Aorta (tissue), 5 donors: ENCODE measurements around the gene ADH1C. TPM values are rescaled to one million over a fixed set of nuclear protein-coding genes. Genes with fewer than 3 reads are reported as not detected.
"Not testable (repeated sequence)": the region's sequence is repeated elsewhere in the genome, so short reads cannot be mapped to it uniquely, and the experiment has no call there.

Source experiments
- ATAC-seq: fragments of 200-7000 bp; cut with Tn5 transposase; one replicate; pipeline ENCODE4 v1.9.1; 2022; ENCODE audit warnings: moderate library complexity; ENCODE audit not compliant: low FRiP score
- DNase-seq, 2 donors: peaks; one replicate each; pipeline ENCODE4 v3.0.0-alpha.2; 2020
- H3K27ac ChIP-seq, 2 donors: one replicate each; pipeline ENCODE4 v1.5.1; 2013; ENCODE audit warnings: low read length in 2 of 2, mild to moderate bottlenecking in 2 of 2, moderate library complexity in 2 of 2, control low read depth in 1 of 2, inconsistent platforms in 1 of 2, low read depth in 1 of 2
- H3K27me3 ChIP-seq, 2 donors: one replicate each; pipeline ENCODE4 v1.6.1; 2013; ENCODE audit warnings: control low read depth in 1 of 2, low read length in 1 of 2, mild to moderate bottlenecking in 1 of 2, moderate library complexity in 1 of 2; ENCODE audit not compliant: insufficient read depth in 2 of 2, control insufficient read depth in 1 of 2
- H3K36me3 ChIP-seq, 2 donors: one replicate each; pipeline ENCODE4 v1.6.1; 2013; ENCODE audit warnings: control low read depth in 1 of 2, low read length in 1 of 2, mild to moderate bottlenecking in 1 of 2; ENCODE audit not compliant: insufficient read depth in 2 of 2, control insufficient read depth in 1 of 2
- H3K4me1 ChIP-seq, 2 donors: one replicate each; pipeline ENCODE4 v1.6.1; 2013; ENCODE audit warnings: low read length in 2 of 2, control low read depth in 1 of 2, mild to moderate bottlenecking in 1 of 2, moderate library complexity in 1 of 2; ENCODE audit not compliant: insufficient read depth in 2 of 2, control insufficient read depth in 1 of 2
- H3K4me3 ChIP-seq, 2 donors: one replicate each; pipeline ENCODE4 v1.5.1; 2013; ENCODE audit warnings: low read length in 2 of 2, control low read depth in 1 of 2, mild to moderate bottlenecking in 1 of 2
- H3K9me3 ChIP-seq: one replicate; pipeline ENCODE4 v1.6.1; 2013; ENCODE audit warnings: mild to moderate bottlenecking, low read length; ENCODE audit not compliant: control insufficient read depth
- WGBS, 2 donors: extraction: QIAGEN DNeasy Blood & Tissue Kit; methylation state at CpG; one replicate each; pipeline ENCODE4 v1.1.7; 2013; 5-methylcytosine and 5-hydroxymethylcytosine counted together
- intact Hi-C, 2 donors: fragments of 100-400 bp; cut with DNase I; formaldehyde crosslinking; loops; one replicate each; pipeline versions ENCODE4 v1.14.2 to v1.15.0; 2022
- polyA plus RNA-seq, 2 donors: library from polyadenylated mRNA; stranded (reverse); fragments of 200-250 nt; gene quantifications; one replicate each; pipeline ENCODE4 v1.2.3, GENCODE V29; 2013
- total RNA-seq, 2 donors: library from RNA; stranded (reverse); fragmentation: NEBNext Ultra II Directional; extraction: Animal tissue kit (Norgen Biotek cat#: 25700); gene quantifications; one replicate each; pipeline ENCODE4 v1.2.1, GENCODE V29; 2021
- donor health status: healthy with polysubstance abuse.
- donor health status: Bipolar disorder and iron deficiency.
- donor health status: DM: no; HTN: no; CAD: no.
- donor health status: DM: no; HTN: no; CAD: no.
- donor health status: DM: yes; HTN: yes; CAD: no.

The ADH1C gene
- total and polyA plus RNA-seq, 4 donors, result 2.8 to 21.2 (median 7.6) TPM

GRCh38 chr4:99362768-99363167, 10.2 kb upstream of the ADH1C start:
- ATAC-seq (peak; percentile 36), DNase-seq (no peak)
- H3K36me3 ChIP-seq, result no peaks in the 10 kb centered on the region
- intact Hi-C loops, result no loop called here
- H3K27me3 ChIP-seq, result no peaks in the 10 kb centered on the region
- H3K9me3 ChIP-seq, result no peaks in the 10 kb centered on the region
- peaks cover 0 to 1% of the 10 kb centered on the region in 2 donors for H3K4me1 ChIP-seq
- peak overlapping the region in 1 of 2 donors; percentile 76 for H3K27ac ChIP-seq
- no peak overlapping the region for H3K4me3 ChIP-seq

- Histone ChIP-seq H3K27me3 (no peaks in the 10 kb centered on the region), H3K27ac (peak overlapping the region in 1 of 2 donors; percentile 75), H3K9me3 (no peaks in the 10 kb centered on the region), H3K4me3 (no peak overlapping the region), H3K36me3 (no peaks in the 10 kb centered on the region), H3K4me1 (peaks cover 0 to 1% of the 10 kb centered on the region in 2 donors)
- intact Hi-C loops, result no loop called here
- DNase-seq, result no peak
- no peak for ATAC-seq
These were observed 9.3 kb upstream of the ADH1C start for GRCh38 chr4:99361899-99362275.

DNA sequence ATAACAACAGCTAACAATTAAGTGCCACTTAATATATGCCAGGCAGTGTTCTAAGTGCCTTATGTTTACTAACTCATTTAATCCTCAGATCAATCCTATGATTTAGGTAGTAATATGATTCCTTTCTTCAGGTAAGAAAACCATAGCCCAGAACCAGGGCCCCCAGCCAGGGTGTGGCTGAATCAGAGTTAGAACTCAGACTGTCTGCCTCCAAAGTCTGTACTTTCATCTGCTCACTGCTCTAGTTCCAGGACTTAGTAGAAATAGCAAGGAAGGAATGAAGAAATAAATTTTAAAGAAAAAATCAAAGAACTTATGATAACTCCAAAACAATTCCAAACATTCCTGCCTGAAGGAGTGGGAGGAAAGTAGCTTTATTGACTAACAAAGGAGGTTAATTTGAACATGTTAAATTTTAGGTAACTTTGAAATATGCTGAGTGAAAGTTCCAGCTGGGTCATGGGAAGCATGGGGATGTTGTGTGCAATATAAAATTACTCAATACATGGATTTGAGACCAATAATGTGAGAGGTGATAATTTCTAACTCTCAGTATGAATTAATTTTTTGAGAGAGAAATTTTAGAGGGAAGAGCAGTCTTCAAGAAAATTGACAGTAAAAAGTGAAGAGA, 8.8 kb upstream of the ADH1C start:
- DNase-seq, result no peak
- Histone ChIP-seq H3K4me3 (no peak overlapping the region), H3K27ac (peak overlapping the region; percentile 45 to 57), H3K36me3 (no peaks in the 10 kb centered on the region), H3K4me1 (peaks cover 0 to 1% of the 10 kb centered on the region in 2 donors), H3K27me3 (no peaks in the 10 kb centered on the region), H3K9me3 (no peaks in the 10 kb centered on the region)
- ATAC-seq, result no peak
- intact Hi-C loops, result no loop called here

DNA sequence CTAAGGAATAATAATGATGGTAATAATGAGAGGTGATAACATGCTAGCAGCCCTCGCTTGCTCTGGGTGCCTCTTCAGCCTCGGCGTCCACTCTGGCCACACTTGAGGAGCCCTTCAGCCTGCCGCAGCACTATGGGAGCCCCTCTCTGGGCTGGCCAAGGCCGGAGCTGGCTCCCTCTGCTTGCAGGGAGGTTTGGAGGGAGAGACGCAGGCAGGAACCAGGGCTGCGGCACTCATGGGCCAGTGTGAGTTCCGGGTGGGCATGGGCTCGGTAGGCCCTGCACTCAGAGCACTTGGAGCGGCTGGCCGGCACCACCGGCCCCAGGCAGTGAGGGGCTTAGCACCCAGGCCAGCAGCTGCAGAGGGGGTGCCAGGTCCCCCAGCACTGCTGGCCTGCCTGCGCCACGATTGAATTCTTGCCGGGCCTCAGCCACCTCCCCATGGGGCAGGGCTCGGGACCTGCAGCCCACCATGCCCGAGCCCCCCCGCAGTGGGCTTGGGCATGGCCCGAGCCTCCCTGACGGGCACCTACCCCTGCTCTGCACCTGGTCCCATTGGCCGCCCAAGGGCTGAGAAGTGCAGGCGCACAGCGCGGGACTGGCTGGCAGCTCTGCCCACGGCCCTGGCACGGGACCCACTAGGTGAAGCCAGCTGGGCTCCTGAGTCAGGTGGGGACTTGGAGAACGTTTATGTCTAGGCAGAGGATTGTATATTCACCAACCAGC, 7.1 kb upstream of the ADH1C start:
- WGBS, 2 donors, result 92 to 95% methylated on average over 25 to 27 of the region's 27 CpGs
- H3K27ac ChIP-seq, result no peak overlapping the region
- DNase-seq (no peak), ATAC-seq (peak; percentile 66)
- H3K4me1 ChIP-seq, result peaks cover 0 to 1% of the 10 kb centered on the region in 2 donors
- intact Hi-C loops, result no loop called here
- H3K4me3 ChIP-seq, result no peak overlapping the region
- no peaks in the 10 kb centered on the region for H3K9me3 ChIP-seq
- H3K27me3 ChIP-seq, result no peaks in the 10 kb centered on the region
- H3K36me3 ChIP-seq, result no peaks in the 10 kb centered on the region

DNA sequence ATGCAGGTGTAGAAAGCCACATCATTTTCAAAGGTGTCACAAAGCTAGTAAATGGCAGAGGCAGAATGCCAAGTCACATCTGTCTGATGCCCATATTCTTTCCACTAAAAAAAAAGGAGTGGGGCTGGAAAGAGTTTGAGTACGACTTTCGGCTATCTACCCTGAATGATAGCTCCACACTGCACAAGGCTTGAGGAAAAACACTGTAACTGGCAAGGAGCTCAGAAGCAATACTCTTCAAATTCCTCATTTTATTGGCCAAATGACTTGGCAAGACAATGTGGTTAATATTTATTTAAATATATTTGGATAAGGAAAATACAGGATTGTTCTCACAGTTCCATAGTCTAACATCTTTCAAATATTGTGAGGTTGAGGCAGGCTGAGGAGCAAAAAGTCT, 5.4 kb upstream of the ADH1C start:
- no peaks in the 10 kb centered on the region for H3K9me3 ChIP-seq
- H3K4me1 ChIP-seq, result no peaks in the 10 kb centered on the region
- peak overlapping the region in 1 of 2 donors; percentile 82 for H3K27ac ChIP-seq
- no peaks in the 10 kb centered on the region for H3K27me3 ChIP-seq
- no peak for ATAC-seq
- no peak overlapping the region for H3K4me3 ChIP-seq
- 22 to 34% methylated on average over 2 of the region's 2 CpGs for WGBS, 2 donors
- intact Hi-C loops, result no loop called here
- no peak for DNase-seq
- no peaks in the 10 kb centered on the region for H3K36me3 ChIP-seq

DNA sequence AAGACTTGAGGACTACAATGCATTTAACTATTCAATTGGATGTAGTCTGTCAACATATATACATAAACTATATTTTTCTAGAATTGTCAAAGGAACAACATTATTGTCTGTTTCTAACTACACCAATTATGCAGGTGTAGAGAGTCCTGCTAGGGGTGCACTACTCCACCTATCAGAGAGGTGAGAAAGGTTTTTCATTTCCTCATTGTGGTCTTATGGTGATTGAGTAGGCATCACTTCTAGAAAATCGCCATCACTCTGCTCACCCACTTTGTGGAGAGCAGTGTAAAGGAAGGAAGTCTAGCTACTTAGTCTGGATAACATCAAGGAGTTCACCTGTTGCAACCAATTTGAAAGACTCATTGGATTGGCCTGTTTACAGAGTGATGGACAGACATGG, 4.4 kb upstream of the ADH1C start:
- DNase-seq (no peak), ATAC-seq (no peak)
- Histone ChIP-seq H3K27ac (no peak overlapping the region), H3K9me3 (no peaks in the 10 kb centered on the region), H3K4me1 (no peaks in the 10 kb centered on the region), H3K27me3 (no peaks in the 10 kb centered on the region), H3K36me3 (no peaks in the 10 kb centered on the region), H3K4me3 (no peak overlapping the region)
- WGBS, 2 donors, result 95 to 97% methylated on average over 1 of the region's 1 CpG
- intact Hi-C loops, result no loop called here

GRCh38 chr4:99356149-99356548, 3.6 kb upstream of the ADH1C start:
- H3K9me3 ChIP-seq, H3K27ac ChIP-seq, H3K27me3 ChIP-seq, intact Hi-C loops, H3K36me3 ChIP-seq, DNase-seq, H3K4me1 ChIP-seq, H3K4me3 ChIP-seq, ATAC-seq: not testable (repeated sequence)
- 86 to 90% methylated on average over 10 of the region's 10 CpGs for WGBS, 2 donors

- no peak overlapping the region for H3K27ac ChIP-seq
- H3K4me1 ChIP-seq, result no peaks in the 10 kb centered on the region
- H3K27me3 ChIP-seq, result no peaks in the 10 kb centered on the region
- H3K4me3 ChIP-seq, result no peak overlapping the region
- no peaks in the 10 kb centered on the region for H3K9me3 ChIP-seq
- intact Hi-C loops, result no loop called here
- no peaks in the 10 kb centered on the region for H3K36me3 ChIP-seq
- no peak for ATAC-seq
- WGBS, 2 donors, result 96 to 99% methylated on average over 2 of the region's 2 CpGs
- no peak for DNase-seq
These were observed 1.1 kb downstream of the ADH1C start for GRCh38 chr4:99351487-99351886.

GRCh38 chr4:99349338-99349737, 3.2 kb downstream of the ADH1C start:
- Histone ChIP-seq H3K4me3 (no peak overlapping the region), H3K27ac (no peak overlapping the region), H3K4me1 (no peaks in the 10 kb centered on the region), H3K9me3 (no peaks in the 10 kb centered on the region), H3K36me3 (no peaks in the 10 kb centered on the region), H3K27me3 (no peaks in the 10 kb centered on the region)
- no peak for DNase-seq
- no peak for ATAC-seq
- intact Hi-C loops, result no loop called here
